D721Med (cell line): ENCODE measurements around the gene LHX6.

Experiments
- DNase-seq: peaks from one replicate; pipeline ENCODE4 v3.0.0; 2011; ENCODE audit warnings: low spot score; ENCODE audit not compliant: insufficient read length
- FAIRE-seq: peaks from 2 replicates; lab custom pipeline; 2011; peaks lifted over from hg19 to GRCh38; lab: Jason Lieb, UNC
- CTCF ChIP-seq: IDR thresholded peaks from 2 replicates; pipeline ENCODE4 v1.5.1; 2012; ENCODE audit warnings: mild to moderate bottlenecking, control low read depth; ENCODE audit not compliant: insufficient read depth; ENCODE audit errors: missing control alignments

LHX6 gene

GRCh38 chr9:122226142-122226757 lies 2.5 kb downstream of the LHX6 start:
- FAIRE-seq (no peak), DNase-seq (no peak)

GRCh38 chr9:122225312-122226141 lies 3.2 kb downstream of the LHX6 start:
- FAIRE-seq (no peak), DNase-seq (no peak)
- no peak for TF ChIP-seq CTCF

More at GRCh38 chr9:122226142-122226757, 2.5 kb downstream of the LHX6 start:
- no peak for TF ChIP-seq CTCF

- no peak for TF ChIP-seq CTCF
- DNase-seq, result no peak
- FAIRE-seq, result no peak
These were observed 5.3 kb downstream of the LHX6 start for GRCh38 chr9:122223435-122223834.

GRCh38 chr9:122222791-122223190 lies 6.0 kb downstream of the LHX6 start:
- no peak for TF ChIP-seq CTCF
- no peak for FAIRE-seq
- no peak for DNase-seq

- FAIRE-seq (no peak), DNase-seq (no peak)
- no peak for TF ChIP-seq CTCF
These were observed 7.5 kb downstream of the LHX6 start for GRCh38 chr9:122221183-122221811.

- no peak for TF ChIP-seq CTCF
- no peak for FAIRE-seq
- no peak for DNase-seq
These were observed 8.0 kb downstream of the LHX6 start for GRCh38 chr9:122220673-122221182.
